Breast epithelium (tissue), 3 donors: ENCODE results near the gene DYNC2LI1.

Experiments used
- POLR2A ChIP-seq: fragments of 450-650 bp; IDR thresholded peaks from one replicate; pipeline ENCODE4 v1.6.1; 2016; ENCODE audit warnings: antibody characterized with exemption, mild to moderate bottlenecking, moderate library complexity
- TF ChIP-seq, protein P1 (sequence below), 3 donors: fragments of 450-650 bp; IDR thresholded peaks; one replicate each; pipeline ENCODE4 v1.5.1; 2016 to 2017; ENCODE audit warnings: antibody characterized with exemption in 3 of 3, mild to moderate bottlenecking in 3 of 3, moderate library complexity in 3 of 3

DNA sequence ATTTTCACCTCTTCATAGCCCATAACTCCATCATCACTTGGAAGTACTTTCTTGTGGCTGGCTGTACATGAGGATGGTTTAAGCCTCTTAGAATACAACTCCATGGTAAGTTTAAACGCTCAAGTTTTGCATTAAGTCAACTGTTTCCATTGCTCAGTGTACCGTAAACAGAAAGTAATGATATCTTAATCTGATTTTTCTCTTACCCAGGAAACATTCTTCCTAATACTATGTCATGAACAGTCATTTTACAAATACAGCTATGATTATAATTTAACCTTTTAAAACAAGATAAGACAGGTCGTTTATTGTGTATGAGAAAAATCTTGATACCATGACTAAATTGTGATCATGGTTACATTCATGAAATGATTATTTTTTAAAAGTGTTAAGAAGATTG is 11.6 kb upstream of the DYNC2LI1 start:
- TF ChIP-seq POLR2A: no peak
- TF ChIP-seq, protein P1, sequence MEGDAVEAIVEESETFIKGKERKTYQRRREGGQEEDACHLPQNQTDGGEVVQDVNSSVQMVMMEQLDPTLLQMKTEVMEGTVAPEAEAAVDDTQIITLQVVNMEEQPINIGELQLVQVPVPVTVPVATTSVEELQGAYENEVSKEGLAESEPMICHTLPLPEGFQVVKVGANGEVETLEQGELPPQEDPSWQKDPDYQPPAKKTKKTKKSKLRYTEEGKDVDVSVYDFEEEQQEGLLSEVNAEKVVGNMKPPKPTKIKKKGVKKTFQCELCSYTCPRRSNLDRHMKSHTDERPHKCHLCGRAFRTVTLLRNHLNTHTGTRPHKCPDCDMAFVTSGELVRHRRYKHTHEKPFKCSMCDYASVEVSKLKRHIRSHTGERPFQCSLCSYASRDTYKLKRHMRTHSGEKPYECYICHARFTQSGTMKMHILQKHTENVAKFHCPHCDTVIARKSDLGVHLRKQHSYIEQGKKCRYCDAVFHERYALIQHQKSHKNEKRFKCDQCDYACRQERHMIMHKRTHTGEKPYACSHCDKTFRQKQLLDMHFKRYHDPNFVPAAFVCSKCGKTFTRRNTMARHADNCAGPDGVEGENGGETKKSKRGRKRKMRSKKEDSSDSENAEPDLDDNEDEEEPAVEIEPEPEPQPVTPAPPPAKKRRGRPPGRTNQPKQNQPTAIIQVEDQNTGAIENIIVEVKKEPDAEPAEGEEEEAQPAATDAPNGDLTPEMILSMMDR (IDR thresholded peaks at IDR 0.05): no peak
